ENCODE results near the gene GART.
A peak's percentile ranks its signal among the peaks of the same experiment; 100 is the strongest.
"Not testable (repeated sequence)": the region's sequence is repeated elsewhere in the genome, so short reads cannot be mapped to it uniquely, and the experiment has no call there.

The GART gene

GRCh38 chr21:33511639-33512038, 30.3 kb downstream of the GART start:
- no peak for DNase-seq

- no peak for DNase-seq
Observed at GRCh38 chr21:33510826-33511225, 31.1 kb downstream of the GART start.

GRCh38 chr21:33507003-33507402, 34.9 kb downstream of the GART start:
- not testable (repeated sequence) for DNase-seq

- DNase-seq, result no peak
Observed at GRCh38 chr21:33505833-33506232, 36.1 kb downstream of the GART start.

GRCh38 chr21:33496345-33496744, 45.6 kb downstream of the GART start:
- no peak for DNase-seq

- DNase-seq, result no peak
Observed at GRCh38 chr21:33495743-33496142, 46.2 kb downstream of the GART start.

- DNase-seq, result no peak
Observed at GRCh38 chr21:33493756-33494155, 48.2 kb downstream of the GART start.

- DNase-seq, result no peak
Observed at GRCh38 chr21:33492571-33492970, 49.3 kb downstream of the GART start.

GRCh38 chr21:33491373-33492102, 50.4 kb downstream of the GART start, which contains the start of gene DNAJC28:
DNAJC28 (minus strand) TSS chr21:33491716; CDS start chr21:33489393, 2,323 bp downstream.
- DNase-seq, result peak; percentile 94 to 95

- DNase-seq, result peak in 1 of 2 donors; percentile 21
Observed at GRCh38 chr21:33490991-33491372, 50.9 kb downstream of the GART start.

GRCh38 chr21:33488936-33489335, 53.0 kb downstream of the GART start:
- no peak for DNase-seq

- no peak for DNase-seq
Observed at GRCh38 chr21:33487996-33488395, 53.9 kb downstream of the GART start.

GRCh38 chr21:33481314-33481943, 60.5 kb downstream of the GART start:
- no peak for DNase-seq

GRCh38 chr21:33480481-33481103, 61.3 kb downstream of the GART start:
- DNase-seq, result no peak

- DNase-seq, result peak; percentile 94 to 96
Observed at GRCh38 chr21:33479679-33480480, 62.0 kb downstream of the GART start, which contains the start of gene TMEM50B. TMEM50B (minus strand) TSS chr21:33479974; CDS start chr21:33468885, 11,089 bp downstream.

GRCh38 chr21:33478935-33479678, 62.8 kb downstream of the GART start:
- peak; percentile 50 to 52 for DNase-seq

GRCh38 chr21:33478182-33478581, 63.7 kb downstream of the GART start:
- no peak for DNase-seq

- DNase-seq, result no peak
Observed at GRCh38 chr21:33477066-33477465, 64.9 kb downstream of the GART start.

- no peak for DNase-seq
Observed at GRCh38 chr21:33473344-33473743, 68.6 kb downstream of the GART start.

GRCh38 chr21:33470701-33471100, 71.2 kb downstream of the GART start:
- no peak for DNase-seq

- DNase-seq, result not testable (repeated sequence)
Observed at GRCh38 chr21:33469183-33469582, 72.7 kb downstream of the GART start.

GRCh38 chr21:33461538-33462250, 80.2 kb downstream of the GART start:
- DNase-seq, result no peak
